ENCODE data around the gene EHD1. TPM values are rescaled to one million over a fixed set of nuclear protein-coding genes. Genes with fewer than 3 reads are reported as not detected.

The EHD1 gene
- 10 to 100 TPM; 18.7 to 45.2 TPM for total RNA-seq

DNA sequence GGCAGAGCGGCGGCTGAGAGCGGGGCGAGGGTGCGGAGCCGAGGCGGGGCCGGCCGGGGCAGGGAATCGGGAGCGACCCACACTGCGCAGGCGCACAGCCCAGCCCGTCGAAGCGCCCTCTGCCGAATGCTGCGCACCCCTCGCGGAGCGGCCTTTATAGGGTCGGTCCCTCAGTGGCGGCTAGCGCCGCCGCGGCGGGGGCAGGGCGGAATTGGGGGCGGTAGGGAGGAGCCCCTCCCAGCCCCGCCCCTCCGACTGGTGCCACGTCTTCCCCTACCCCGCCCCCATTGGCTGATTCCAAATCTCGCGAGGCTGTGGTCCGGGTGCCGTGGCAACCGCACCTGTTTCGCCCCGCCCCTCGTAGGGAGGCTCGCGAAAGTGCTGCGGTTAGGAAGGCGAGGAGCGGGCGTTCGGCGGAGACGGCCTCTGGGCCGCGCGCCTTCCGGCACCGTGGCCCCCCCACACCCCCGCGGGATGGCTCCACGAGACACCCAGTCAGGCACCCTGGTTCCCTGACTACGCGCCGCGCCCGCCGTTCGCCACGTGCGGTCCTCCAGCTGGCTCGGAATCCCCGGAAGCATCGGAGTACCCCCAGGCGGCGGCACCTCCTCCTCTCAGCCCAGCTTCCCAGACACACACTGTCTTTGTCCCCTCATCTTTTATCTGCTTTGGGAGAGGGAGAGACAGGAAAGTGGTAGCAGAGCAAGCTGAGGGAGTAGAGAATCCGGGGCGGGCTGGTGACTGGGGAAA lies at the start of gene EHD1:
Gene EHD1 (minus strand): TSS at position 128 of the 750 bp plus-strand sequence. CDS start 157 bp downstream, outside the sequence.
- intact Hi-C loops (cut with DNase I) = no loop called here
- H3K36me3 ChIP-seq (replicated peaks in 1 of 2; ENCODE audit: insufficient read depth in 1 of 2, low read depth in 2 of 2) = no peaks in the 10 kb centered on the region
- ATAC-seq = peak; percentile 93
- H3K9me3 ChIP-seq = no peaks in the 10 kb centered on the region
- peaks cover 39% of the 10 kb centered on the region for H3K4me1 ChIP-seq
- H3K27ac ChIP-seq = peak within 1 kb of the TSS; percentile 71 to 91 (median 82)
- DNase-seq = peak; percentile 99 to 100 (median 100)
- H3K4me3 ChIP-seq = peak within 1 kb of the TSS; percentile 63 to 89
- TF ChIP-seq CTCF (IDR thresholded peaks at IDR 0.05) = peak in 6 of 7 experiments; percentile 28 to 73 (median 50)
- peak; percentile 99 for TF ChIP-seq POLR2A (IDR thresholded peaks at IDR 0.05)
- 0% methylated on average over 16 to 43 of the region's 75 CpGs for WGBS, 2 donors
- no peaks in the 10 kb centered on the region for H3K27me3 ChIP-seq

DNA sequence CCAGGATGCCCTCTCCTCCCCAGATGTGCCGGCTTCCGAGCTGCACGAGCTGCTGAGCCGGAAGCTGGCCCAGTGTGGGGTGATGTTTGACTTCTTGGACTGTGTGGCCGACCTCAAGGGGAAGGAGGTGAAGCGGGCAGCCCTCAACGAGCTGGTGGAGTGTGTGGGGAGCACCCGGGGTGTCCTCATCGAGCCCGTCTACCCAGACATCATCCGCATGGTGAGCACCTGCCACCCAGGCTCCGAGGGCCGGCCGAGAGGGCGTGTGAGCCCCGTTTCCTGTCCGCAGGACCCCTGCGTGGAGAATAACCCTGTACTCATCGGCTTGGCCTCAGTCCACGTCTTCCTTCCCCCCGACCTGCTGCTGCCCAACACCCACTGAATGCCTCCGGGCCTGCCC lies 48.3 kb upstream of the EHD1 start:
- DNase-seq = no peak
- intact Hi-C loops (cut with DNase I) = no loop called here
- WGBS, 2 donors = 83 to 100% methylated on average over 2 to 20 of the region's 22 CpGs

GRCh38 chr11:64925536-64926436 lies 47.4 kb upstream of the EHD1 start:
- 38 to 49% methylated on average over 6 to 17 of the region's 24 CpGs for WGBS, 2 donors
- intact Hi-C loops (cut with DNase I) = no loop called here
- H3K36me3 ChIP-seq (replicated peaks in 1 of 2; ENCODE audit: insufficient read depth in 1 of 2, low read depth in 2 of 2) = no peaks in the 10 kb centered on the region
- TF ChIP-seq POLR2A (IDR thresholded peaks at IDR 0.05) (no peak), CTCF (IDR thresholded peaks at IDR 0.05) (no peak)
- H3K9me3 ChIP-seq = no peaks in the 10 kb centered on the region
- no peak overlapping the region for H3K4me3 ChIP-seq
- peaks cover 20% of the 10 kb centered on the region for H3K4me1 ChIP-seq
- peak overlapping the region in 2 of 4 donors; percentile 3 to 96 for H3K27ac ChIP-seq
- no peaks in the 10 kb centered on the region for H3K27me3 ChIP-seq
- ATAC-seq (no peak), DNase-seq (peak in 3 of 4 donors; percentile 37 to 62 (median 53))

More for the DNA sequence above, 48.3 kb upstream of the EHD1 start:
- H3K4me3 ChIP-seq = no peak overlapping the region
- peaks cover 20% of the 10 kb centered on the region for H3K4me1 ChIP-seq
- no peaks in the 10 kb centered on the region for H3K9me3 ChIP-seq
- peaks cover 0 to 4% of the 10 kb centered on the region in 2 donors for H3K36me3 ChIP-seq (replicated peaks in 1 of 2; ENCODE audit: insufficient read depth in 1 of 2, low read depth in 2 of 2)
- no peaks in the 10 kb centered on the region for H3K27me3 ChIP-seq
- no peak for ATAC-seq
- H3K27ac ChIP-seq = no peak overlapping the region
- TF ChIP-seq CTCF (IDR thresholded peaks at IDR 0.05) = no peak
- no peak for TF ChIP-seq POLR2A (IDR thresholded peaks at IDR 0.05)

DNA sequence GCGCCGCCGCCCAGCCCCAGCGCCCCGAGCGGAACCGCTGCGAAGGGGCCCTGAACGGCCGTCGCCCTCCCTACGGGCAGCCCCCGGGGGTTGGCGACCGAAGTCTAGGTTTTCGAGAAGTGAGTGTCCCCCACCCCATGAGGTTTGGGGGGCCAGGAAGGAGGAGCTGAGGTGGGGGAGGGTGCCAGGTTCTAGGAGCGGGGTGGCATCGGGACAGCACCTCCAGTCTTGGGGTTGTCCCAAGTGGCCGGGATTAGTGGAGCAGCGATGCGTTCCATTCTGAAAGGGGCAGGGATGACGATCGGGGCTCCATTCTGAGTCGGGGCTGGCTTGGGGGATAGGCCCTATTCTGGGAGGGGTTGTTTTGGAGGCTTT lies 46.5 kb upstream of the EHD1 start:
- peaks cover 20% of the 10 kb centered on the region for H3K4me1 ChIP-seq
- H3K36me3 ChIP-seq (replicated peaks in 1 of 2; ENCODE audit: insufficient read depth in 1 of 2, low read depth in 2 of 2) = no peaks in the 10 kb centered on the region
- peak in 2 of 4 donors; percentile 33 to 41 for DNase-seq
- peak overlapping the region; percentile 78 to 98 for H3K4me3 ChIP-seq
- 0% methylated on average over 10 to 24 of the region's 24 CpGs for WGBS, 2 donors
- intact Hi-C loops (cut with DNase I) = no loop called here
- ATAC-seq = no peak
- H3K9me3 ChIP-seq = no peaks in the 10 kb centered on the region
- H3K27ac ChIP-seq = peak overlapping the region; percentile 85 to 100 (median 93)
- TF ChIP-seq POLR2A (IDR thresholded peaks at IDR 0.05) = no peak
- TF ChIP-seq CTCF (IDR thresholded peaks at IDR 0.05) = peak in 2 of 7 experiments; percentile 1 to 13
- H3K27me3 ChIP-seq = no peaks in the 10 kb centered on the region

Data from body of pancreas (tissue), 4 donors.